ENCODE results near the gene ACTN3.

The ACTN3 gene

DNA sequence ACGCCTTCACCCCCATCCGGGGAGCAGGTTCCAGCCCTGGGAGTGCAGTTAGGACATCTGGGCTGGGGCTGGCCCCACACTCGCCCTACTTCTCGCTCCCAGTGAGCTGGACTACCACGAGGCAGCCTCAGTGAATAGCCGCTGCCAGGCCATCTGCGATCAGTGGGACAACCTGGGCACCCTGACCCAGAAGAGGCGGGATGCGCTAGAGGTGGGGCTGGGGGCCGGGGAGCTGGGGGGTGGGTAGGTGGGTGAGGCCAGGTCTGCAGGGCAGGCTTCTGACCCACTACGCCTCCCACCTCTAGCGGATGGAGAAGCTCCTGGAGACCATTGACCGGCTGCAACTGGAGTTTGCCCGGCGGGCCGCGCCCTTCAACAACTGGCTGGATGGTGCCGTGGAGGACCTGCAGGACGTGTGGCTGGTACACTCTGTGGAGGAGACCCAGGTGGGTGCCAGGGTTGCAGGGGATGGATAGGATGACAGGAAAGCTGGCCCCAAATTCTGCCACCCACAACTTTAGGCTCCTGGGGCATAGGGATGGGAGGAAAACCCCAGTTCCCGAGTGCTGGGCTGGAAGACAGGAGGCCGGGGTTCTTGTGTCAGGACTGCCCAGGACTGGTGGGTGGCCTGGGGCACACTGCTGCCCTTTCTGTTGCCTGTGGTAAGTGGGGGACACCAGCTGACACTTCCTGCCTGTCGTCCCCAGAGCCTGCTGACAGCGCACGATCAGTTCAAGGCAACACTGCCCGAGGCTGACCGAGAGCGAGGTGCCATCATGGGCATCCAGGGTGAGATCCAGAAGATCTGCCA lies 13.4 kb downstream of the ACTN3 start:
- H3K4me3 ChIP-seq (ENCODE audit: low read length), result no peak overlapping the region
- H3K9me3 ChIP-seq (ENCODE audit: control insufficient read depth, low read length), result no peaks in the 10 kb centered on the region
- no peaks in the 10 kb centered on the region for H3K36me3 ChIP-seq (ENCODE audit: control insufficient read depth, insufficient read depth, low read length, severe bottlenecking)
- H3K4me1 ChIP-seq (ENCODE audit: control insufficient read depth, insufficient read depth, low read length), result no peaks in the 10 kb centered on the region
- no peak overlapping the region for H3K9ac ChIP-seq (ENCODE audit: low read length)
- DNase-seq (ENCODE audit: low read depth), result no peak
- H3K27me3 ChIP-seq (replicated peaks; ENCODE audit: control insufficient read depth, insufficient read depth, low read length), result peaks cover 22% of the 10 kb centered on the region

DNA sequence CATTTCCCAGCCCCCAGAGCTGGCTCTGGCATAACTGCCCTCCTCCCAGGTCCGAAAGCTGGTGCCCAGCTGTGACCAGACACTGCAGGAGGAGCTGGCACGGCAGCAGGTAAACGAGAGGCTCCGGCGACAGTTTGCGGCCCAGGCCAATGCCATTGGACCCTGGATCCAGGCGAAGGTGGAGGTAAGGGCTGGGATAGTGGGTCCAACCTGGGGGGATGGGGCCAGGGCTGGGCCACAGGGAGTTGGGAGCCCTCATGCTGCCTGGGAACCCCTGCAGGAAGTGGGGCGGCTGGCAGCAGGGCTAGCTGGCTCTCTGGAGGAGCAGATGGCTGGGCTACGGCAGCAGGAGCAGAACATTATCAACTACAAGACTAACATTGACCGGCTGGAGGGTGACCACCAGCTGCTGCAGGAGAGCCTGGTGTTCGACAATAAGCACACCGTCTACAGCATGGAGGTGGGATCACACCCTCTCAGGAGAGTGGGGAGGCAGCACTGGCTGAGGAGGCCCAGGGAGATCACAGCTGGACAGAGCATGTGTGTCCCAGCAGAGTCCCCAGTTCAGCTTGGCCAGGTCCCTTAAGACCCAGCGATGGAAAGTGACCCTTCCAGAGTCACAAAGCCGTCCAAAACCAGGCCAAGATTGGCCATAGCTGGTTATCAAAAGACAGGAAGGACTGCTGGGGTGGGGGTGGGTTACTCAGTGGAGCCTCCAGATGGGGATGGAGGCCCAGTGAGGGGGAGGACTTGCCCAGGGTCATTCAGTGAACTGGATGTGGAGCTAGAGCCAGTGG lies 14.7 kb downstream of the ACTN3 start:
- Histone ChIP-seq H3K36me3 (ENCODE audit: control insufficient read depth, insufficient read depth, low read length, severe bottlenecking) (no peaks in the 10 kb centered on the region), H3K4me3 (ENCODE audit: low read length) (no peak overlapping the region), H3K9ac (ENCODE audit: low read length) (no peak overlapping the region), H3K9me3 (ENCODE audit: control insufficient read depth, low read length) (no peaks in the 10 kb centered on the region), H3K27me3 (replicated peaks; ENCODE audit: control insufficient read depth, insufficient read depth, low read length) (peaks cover 22% of the 10 kb centered on the region), H3K4me1 (ENCODE audit: control insufficient read depth, insufficient read depth, low read length) (no peaks in the 10 kb centered on the region)
- no peak for DNase-seq (ENCODE audit: low read depth)

DNA sequence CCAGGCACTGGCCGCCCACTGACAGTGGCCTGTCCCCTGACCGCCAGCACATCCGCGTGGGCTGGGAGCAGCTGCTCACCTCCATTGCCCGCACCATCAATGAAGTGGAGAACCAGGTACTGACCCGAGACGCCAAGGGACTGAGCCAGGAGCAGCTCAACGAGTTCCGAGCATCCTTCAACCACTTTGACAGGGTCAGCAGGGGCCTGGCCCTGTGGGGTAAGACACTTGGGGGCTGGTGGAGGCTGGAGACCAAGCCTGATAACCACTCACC lies 15.2 kb downstream of the ACTN3 start:
- no peak for DNase-seq (ENCODE audit: low read depth)
- Histone ChIP-seq H3K36me3 (ENCODE audit: control insufficient read depth, insufficient read depth, low read length, severe bottlenecking) (no peaks in the 10 kb centered on the region), H3K9me3 (ENCODE audit: control insufficient read depth, low read length) (no peaks in the 10 kb centered on the region), H3K9ac (ENCODE audit: low read length) (no peak overlapping the region), H3K27me3 (replicated peaks; ENCODE audit: control insufficient read depth, insufficient read depth, low read length) (peaks cover 22% of the 10 kb centered on the region), H3K4me1 (ENCODE audit: control insufficient read depth, insufficient read depth, low read length) (no peaks in the 10 kb centered on the region), H3K4me3 (ENCODE audit: low read length) (no peak overlapping the region)

DNA sequence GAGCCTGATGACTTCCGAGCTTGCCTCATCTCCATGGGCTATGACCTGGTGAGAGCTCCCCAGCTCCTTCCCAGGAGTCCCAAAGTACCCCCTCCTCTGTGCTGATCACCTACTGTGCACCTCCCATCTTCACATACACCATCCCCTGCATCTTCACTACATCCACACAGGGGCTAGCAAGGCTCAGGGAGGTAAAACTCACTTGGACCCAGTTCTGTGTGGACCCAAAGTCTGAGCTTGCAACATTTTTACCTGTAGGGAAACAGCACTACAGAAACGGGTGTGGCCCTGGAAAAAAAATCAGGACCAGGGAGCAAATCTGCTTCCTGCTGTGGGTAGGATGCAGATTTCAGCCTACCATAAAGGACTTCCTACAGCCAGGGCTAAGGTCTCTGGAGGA lies 15.6 kb downstream of the ACTN3 start:
- no peak for DNase-seq (ENCODE audit: low read depth)
- no peaks in the 10 kb centered on the region for H3K9me3 ChIP-seq (ENCODE audit: control insufficient read depth, low read length)
- H3K4me3 ChIP-seq (ENCODE audit: low read length), result no peak overlapping the region
- H3K9ac ChIP-seq (ENCODE audit: low read length), result no peak overlapping the region
- no peaks in the 10 kb centered on the region for H3K4me1 ChIP-seq (ENCODE audit: control insufficient read depth, insufficient read depth, low read length)
- peaks cover 18% of the 10 kb centered on the region for H3K27me3 ChIP-seq (replicated peaks; ENCODE audit: control insufficient read depth, insufficient read depth, low read length)
- H3K36me3 ChIP-seq (ENCODE audit: control insufficient read depth, insufficient read depth, low read length, severe bottlenecking), result no peaks in the 10 kb centered on the region

DNA sequence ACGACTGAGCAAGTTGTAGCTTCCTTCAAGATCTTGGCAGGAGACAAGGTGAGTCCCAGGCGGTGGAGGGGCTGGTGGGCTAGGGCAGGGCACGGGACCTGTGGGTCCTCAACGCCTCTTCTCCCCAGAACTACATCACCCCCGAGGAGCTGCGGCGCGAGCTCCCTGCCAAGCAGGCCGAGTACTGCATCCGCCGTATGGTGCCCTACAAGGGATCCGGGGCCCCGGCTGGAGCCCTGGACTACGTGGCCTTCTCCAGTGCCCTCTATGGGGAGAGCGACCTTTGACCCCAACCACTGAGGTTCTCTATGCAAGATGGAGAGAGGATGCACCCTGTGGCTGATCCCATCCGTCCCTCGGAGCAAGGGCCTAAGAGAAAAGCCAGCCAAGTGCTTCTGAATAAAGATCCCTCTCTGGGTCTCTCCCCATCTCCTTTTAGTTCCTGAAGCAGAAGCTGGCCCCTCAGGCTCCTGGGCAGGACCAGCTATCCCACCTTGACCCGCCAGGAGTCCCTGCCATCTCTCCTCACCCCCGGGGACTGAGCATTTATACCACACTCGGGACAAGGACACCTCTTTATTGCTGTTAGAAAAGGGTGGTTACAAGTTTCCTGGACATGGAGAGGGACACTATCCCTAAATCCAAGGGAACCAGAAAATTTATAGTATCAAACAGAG lies 16.3 kb downstream of the ACTN3 start:
- Histone ChIP-seq H3K4me3 (ENCODE audit: low read length) (no peak overlapping the region), H3K9me3 (ENCODE audit: control insufficient read depth, low read length) (no peaks in the 10 kb centered on the region), H3K4me1 (ENCODE audit: control insufficient read depth, insufficient read depth, low read length) (peaks cover 5% of the 10 kb centered on the region), H3K36me3 (ENCODE audit: control insufficient read depth, insufficient read depth, low read length, severe bottlenecking) (no peaks in the 10 kb centered on the region), H3K27me3 (replicated peaks; ENCODE audit: control insufficient read depth, insufficient read depth, low read length) (peaks cover 11% of the 10 kb centered on the region), H3K9ac (ENCODE audit: low read length) (no peak overlapping the region)
- no peak for DNase-seq (ENCODE audit: low read depth)

DNA sequence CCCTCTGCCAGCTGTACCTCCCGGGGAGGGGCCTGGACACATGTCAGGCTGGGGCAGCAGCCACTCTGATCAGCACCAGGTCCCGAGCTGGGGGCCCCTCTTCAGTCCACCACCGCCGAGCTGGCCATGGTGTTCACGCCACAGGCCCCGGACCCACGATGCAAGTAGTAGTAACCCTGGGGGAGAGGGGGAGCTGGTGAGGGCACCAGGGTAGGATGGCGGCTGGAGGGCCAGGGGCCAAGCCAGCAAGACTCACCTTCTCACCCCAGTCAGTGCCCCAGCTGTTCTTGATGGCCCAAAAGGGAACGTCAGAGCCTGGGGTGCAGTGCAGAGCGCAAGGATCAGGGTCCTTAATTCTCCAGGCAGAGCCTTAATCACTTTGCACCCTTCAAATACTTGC lies 17.1 kb downstream of the ACTN3 start:
- no peak overlapping the region for H3K4me3 ChIP-seq (ENCODE audit: low read length)
- peaks cover 8% of the 10 kb centered on the region for H3K4me1 ChIP-seq (ENCODE audit: control insufficient read depth, insufficient read depth, low read length)
- no peaks in the 10 kb centered on the region for H3K36me3 ChIP-seq (ENCODE audit: control insufficient read depth, insufficient read depth, low read length, severe bottlenecking)
- no peaks in the 10 kb centered on the region for H3K9me3 ChIP-seq (ENCODE audit: control insufficient read depth, low read length)
- H3K9ac ChIP-seq (ENCODE audit: low read length), result no peak overlapping the region
- no peak for DNase-seq (ENCODE audit: low read depth)
- H3K27me3 ChIP-seq (replicated peaks; ENCODE audit: control insufficient read depth, insufficient read depth, low read length), result peaks cover 3% of the 10 kb centered on the region

DNA sequence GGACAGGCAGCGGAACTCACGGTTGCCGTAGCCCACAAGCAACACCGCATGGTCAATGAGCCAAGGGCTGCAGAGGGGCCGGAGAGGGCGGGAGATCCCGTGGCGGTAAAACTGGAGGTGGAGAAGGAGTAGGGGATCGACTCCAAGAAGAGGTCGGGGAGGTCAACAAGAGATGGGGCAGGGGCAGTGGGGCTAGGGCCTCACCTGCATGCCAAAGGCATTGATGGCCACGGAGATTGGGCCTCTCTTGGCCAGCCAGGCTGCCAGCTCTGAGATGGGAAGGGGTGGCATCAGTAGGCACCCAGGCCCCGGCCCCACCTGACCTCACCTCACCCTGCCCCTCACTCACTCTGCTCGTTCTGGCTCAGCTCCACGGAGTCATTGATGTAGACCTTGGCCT lies 17.8 kb downstream of the ACTN3 start:
- no peak for DNase-seq (ENCODE audit: low read depth)
- H3K9ac ChIP-seq (ENCODE audit: low read length), result no peak overlapping the region
- no peaks in the 10 kb centered on the region for H3K27me3 ChIP-seq (replicated peaks; ENCODE audit: control insufficient read depth, insufficient read depth, low read length)
- no peaks in the 10 kb centered on the region for H3K9me3 ChIP-seq (ENCODE audit: control insufficient read depth, low read length)
- H3K4me3 ChIP-seq (ENCODE audit: low read length), result no peak overlapping the region
- H3K36me3 ChIP-seq (ENCODE audit: control insufficient read depth, insufficient read depth, low read length, severe bottlenecking), result no peaks in the 10 kb centered on the region
- H3K4me1 ChIP-seq (ENCODE audit: control insufficient read depth, insufficient read depth, low read length), result peaks cover 8% of the 10 kb centered on the region

DNA sequence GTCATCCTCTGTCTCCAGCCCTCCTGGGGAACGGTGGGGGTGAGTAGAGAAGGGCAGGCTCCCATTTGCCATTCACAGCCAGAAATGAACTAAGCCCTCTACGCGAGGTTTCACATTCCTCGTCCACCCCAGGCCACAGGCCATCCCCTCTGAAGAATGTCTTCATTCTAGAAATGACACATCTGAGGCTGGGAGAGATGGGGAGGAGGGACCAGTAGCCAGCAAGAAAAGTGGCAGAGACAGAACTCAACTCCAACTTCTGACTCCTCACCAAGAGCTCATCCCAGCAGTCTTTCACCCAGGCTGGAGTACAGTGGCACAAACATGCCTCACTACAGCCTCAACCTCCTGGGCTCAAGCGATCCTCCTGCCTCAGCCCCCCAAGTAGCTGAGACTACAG lies 18.3 kb downstream of the ACTN3 start:
- H3K9ac ChIP-seq (ENCODE audit: low read length), result no peak overlapping the region
- DNase-seq (ENCODE audit: low read depth), result no peak
- H3K36me3 ChIP-seq (ENCODE audit: control insufficient read depth, insufficient read depth, low read length, severe bottlenecking), result no peaks in the 10 kb centered on the region

DNA sequence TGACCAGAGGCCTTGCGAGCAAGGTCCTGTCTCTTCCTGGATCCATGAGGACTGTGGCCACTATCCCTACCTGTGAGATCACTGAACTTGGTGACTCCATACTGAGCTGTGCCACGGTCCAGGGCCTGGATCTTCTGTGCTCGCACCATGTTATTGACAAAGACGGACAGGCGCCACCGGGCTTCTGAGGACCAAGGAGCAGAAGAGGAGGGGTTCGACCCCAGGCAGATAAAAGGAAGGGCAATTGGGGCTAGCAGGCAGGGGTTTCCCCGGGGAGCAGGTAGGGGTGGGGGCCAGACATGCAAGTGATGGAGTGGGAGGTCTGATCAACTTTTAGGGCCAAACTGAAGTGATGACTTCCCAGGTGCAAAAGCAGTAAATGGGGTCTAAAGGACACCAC lies 19.5 kb downstream of the ACTN3 start:
- no peak for DNase-seq (ENCODE audit: low read depth)
- peaks cover 18% of the 10 kb centered on the region for H3K4me1 ChIP-seq (ENCODE audit: control insufficient read depth, insufficient read depth, low read length)
- H3K9ac ChIP-seq (ENCODE audit: low read length), result no peak overlapping the region
- H3K36me3 ChIP-seq (ENCODE audit: control insufficient read depth, insufficient read depth, low read length, severe bottlenecking), result no peaks in the 10 kb centered on the region
- no peaks in the 10 kb centered on the region for H3K9me3 ChIP-seq (ENCODE audit: control insufficient read depth, low read length)
- H3K4me3 ChIP-seq (ENCODE audit: low read length), result no peak overlapping the region
- no peaks in the 10 kb centered on the region for H3K27me3 ChIP-seq (replicated peaks; ENCODE audit: control insufficient read depth, insufficient read depth, low read length)

More for the DNA sequence above, 18.3 kb downstream of the ACTN3 start:
- Histone ChIP-seq H3K4me1 (ENCODE audit: control insufficient read depth, insufficient read depth, low read length) (peaks cover 9% of the 10 kb centered on the region), H3K9me3 (ENCODE audit: control insufficient read depth, low read length) (no peaks in the 10 kb centered on the region), H3K4me3 (ENCODE audit: low read length) (no peak overlapping the region), H3K27me3 (replicated peaks; ENCODE audit: control insufficient read depth, insufficient read depth, low read length) (no peaks in the 10 kb centered on the region)

DNA sequence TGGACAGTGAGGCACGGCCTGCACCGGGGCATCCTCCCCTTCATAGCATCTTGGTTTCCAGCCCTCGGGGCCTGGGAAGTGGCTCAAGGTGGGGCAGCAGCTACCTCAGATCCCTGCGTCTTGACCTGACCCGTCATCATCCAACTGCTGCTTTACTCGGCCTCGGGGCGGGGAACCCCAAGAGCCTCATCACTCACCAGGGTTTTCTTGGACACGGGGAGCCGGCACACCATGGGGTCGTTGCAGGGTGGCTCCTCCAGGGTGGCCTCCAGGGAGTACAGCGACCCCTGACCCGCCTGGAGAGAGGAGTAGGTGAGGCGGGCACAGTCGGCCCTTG lies 21.1 kb downstream of the ACTN3 start:
- H3K4me1 ChIP-seq (ENCODE audit: control insufficient read depth, insufficient read depth, low read length), result peaks cover 18% of the 10 kb centered on the region
- DNase-seq (ENCODE audit: low read depth), result no peak
- no peaks in the 10 kb centered on the region for H3K27me3 ChIP-seq (replicated peaks; ENCODE audit: control insufficient read depth, insufficient read depth, low read length)
- H3K9me3 ChIP-seq (ENCODE audit: control insufficient read depth, low read length), result no peaks in the 10 kb centered on the region
- H3K4me3 ChIP-seq (ENCODE audit: low read length), result peak overlapping the region; percentile 81
- peak overlapping the region; percentile 80 for H3K9ac ChIP-seq (ENCODE audit: low read length)
- H3K36me3 ChIP-seq (ENCODE audit: control insufficient read depth, insufficient read depth, low read length, severe bottlenecking), result no peaks in the 10 kb centered on the region

DNA sequence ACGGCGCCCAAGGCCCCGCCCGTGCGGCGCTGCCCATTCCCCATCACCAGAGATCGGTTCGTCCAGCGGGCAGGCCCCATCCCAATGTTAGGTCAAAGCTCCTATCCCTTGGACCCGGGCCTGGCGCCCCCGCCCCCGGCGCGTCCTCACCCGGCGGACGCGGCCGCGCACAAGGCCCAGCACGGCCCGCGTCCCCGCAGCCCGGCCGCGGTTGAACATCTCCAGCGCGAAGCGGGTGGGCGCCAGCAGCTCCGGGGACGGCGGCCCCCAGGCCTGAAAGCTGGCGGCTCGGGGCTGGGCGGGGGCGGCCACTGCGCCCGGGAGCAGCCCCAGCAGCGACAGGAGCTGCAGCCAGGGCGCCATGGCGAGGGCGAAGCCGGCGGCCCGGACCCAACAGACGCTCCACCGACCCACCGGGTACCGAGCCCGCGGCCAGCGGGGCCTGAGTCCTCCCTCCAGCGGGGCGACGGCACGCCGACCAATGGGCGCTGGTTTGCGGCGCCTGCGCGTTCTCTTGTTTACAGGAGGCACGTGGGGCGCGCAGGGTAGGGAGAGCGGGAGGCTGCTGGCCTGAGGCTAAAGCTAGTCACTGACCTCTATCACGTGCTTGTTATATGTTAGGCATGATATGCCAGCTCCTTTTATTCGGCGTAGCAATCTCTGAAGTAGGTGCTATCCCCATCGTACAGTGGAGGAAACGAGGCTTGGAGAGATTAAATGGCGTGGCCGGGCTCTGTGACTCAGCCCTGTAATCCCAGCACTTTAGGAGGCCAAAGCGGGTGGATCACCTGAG lies 21.6 kb downstream of the ACTN3 start, which contains the start of gene CTSF:
Gene CTSF (minus strand): TSS at position 483 of the 793 bp plus-strand sequence. CDS start 120 bp downstream, at position 363.
- H3K4me1 ChIP-seq (ENCODE audit: control insufficient read depth, insufficient read depth, low read length), result peaks cover 18% of the 10 kb centered on the region
- H3K9ac ChIP-seq (ENCODE audit: low read length), result peak within 1 kb of the TSS; percentile 80
- no peaks in the 10 kb centered on the region for H3K36me3 ChIP-seq (ENCODE audit: control insufficient read depth, insufficient read depth, low read length, severe bottlenecking)
- H3K27me3 ChIP-seq (replicated peaks; ENCODE audit: control insufficient read depth, insufficient read depth, low read length), result no peaks in the 10 kb centered on the region
- H3K4me3 ChIP-seq (ENCODE audit: low read length), result peak within 1 kb of the TSS; percentile 81
- peak; percentile 93 for DNase-seq (ENCODE audit: low read depth)
- H3K9me3 ChIP-seq (ENCODE audit: control insufficient read depth, low read length), result no peaks in the 10 kb centered on the region
